Breast epithelium (tissue), 3 donors: Measurements from ENCODE around the gene NMRK2.

Experiments
- POLR2AphosphoS5 ChIP-seq, 3 donors: sonication (generic); formaldehyde crosslinking; IDR thresholded peaks; one replicate each; pipeline ENCODE4 v1.6.1; 2017; ENCODE audit warnings: antibody characterized with exemption in 3 of 3
- TF ChIP-seq, protein P1 (sequence below), 3 donors: fragments of 450-650 bp; IDR thresholded peaks; one replicate each; pipeline ENCODE4 v1.5.1; 2016 to 2017; ENCODE audit warnings: antibody characterized with exemption in 3 of 3, mild to moderate bottlenecking in 3 of 3, moderate library complexity in 3 of 3

DNA sequence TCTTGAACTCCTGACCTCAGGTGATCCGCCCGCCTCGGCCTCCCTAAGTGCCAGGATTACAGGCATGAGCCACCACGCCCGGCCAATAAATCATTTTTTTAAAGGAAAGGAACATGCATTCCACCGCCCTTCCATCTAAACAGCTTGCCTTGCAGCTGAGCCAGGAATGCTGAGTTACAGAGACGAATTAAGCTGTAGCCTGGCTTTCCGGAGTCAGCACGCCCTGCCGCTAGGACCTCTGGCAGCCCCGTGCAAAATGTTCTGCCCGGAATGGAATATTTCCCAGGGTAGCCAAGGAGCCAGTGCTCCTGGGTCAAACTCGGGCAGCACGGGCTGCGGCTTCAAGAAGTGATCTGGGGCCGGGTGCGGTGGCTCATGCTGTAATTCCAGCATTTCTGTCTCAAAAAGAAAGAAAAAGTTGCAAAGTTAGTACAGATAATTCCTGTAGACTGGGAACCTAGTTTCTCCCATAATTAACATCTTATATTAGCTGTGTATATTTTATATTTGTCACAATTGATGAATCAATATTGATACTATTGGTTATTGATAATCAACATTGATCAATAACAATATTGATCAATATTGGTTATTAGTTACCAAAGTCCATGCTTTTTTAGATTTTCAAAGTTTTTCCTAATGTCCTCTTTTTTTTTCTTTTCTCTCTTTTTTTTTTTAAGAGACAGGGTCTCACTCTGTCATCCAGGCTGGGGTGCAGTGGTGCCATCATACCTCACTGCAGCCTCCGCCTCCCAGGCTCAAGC, 33.2 kb upstream of the NMRK2 start:
- no peak for TF ChIP-seq POLR2AphosphoS5 (IDR thresholded peaks at IDR 0.05)
- TF ChIP-seq, protein P1, sequence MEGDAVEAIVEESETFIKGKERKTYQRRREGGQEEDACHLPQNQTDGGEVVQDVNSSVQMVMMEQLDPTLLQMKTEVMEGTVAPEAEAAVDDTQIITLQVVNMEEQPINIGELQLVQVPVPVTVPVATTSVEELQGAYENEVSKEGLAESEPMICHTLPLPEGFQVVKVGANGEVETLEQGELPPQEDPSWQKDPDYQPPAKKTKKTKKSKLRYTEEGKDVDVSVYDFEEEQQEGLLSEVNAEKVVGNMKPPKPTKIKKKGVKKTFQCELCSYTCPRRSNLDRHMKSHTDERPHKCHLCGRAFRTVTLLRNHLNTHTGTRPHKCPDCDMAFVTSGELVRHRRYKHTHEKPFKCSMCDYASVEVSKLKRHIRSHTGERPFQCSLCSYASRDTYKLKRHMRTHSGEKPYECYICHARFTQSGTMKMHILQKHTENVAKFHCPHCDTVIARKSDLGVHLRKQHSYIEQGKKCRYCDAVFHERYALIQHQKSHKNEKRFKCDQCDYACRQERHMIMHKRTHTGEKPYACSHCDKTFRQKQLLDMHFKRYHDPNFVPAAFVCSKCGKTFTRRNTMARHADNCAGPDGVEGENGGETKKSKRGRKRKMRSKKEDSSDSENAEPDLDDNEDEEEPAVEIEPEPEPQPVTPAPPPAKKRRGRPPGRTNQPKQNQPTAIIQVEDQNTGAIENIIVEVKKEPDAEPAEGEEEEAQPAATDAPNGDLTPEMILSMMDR (IDR thresholded peaks at IDR 0.05): no peak
